ENCODE data around the gene ARID3C.

- TF ChIP-seq CTCF (IDR thresholded peaks at IDR 0.05) (no peak), POLR2A (IDR thresholded peaks at IDR 0.05) (no peak)
Observed at GRCh38 chr9:34630402-34631154, 1.7 kb upstream of the ARID3C start.
